Activated CD4-positive, CD25-positive, alpha-beta regulatory T cell treated with anti-CD3 and anti-CD28 coated beads, Interleukin-2, amount 50 U/mL, for 72 hours (primary cell): ENCODE data around the gene CWC22.
"Not testable (repeated sequence)": the region's sequence is repeated elsewhere in the genome, so short reads cannot be mapped to it uniquely, and the experiment has no call there.

ENCODE experiments used
- DNase-seq: peaks from one replicate; pipeline ENCODE4 v3.0.0; 2021

The CWC22 gene

DNA sequence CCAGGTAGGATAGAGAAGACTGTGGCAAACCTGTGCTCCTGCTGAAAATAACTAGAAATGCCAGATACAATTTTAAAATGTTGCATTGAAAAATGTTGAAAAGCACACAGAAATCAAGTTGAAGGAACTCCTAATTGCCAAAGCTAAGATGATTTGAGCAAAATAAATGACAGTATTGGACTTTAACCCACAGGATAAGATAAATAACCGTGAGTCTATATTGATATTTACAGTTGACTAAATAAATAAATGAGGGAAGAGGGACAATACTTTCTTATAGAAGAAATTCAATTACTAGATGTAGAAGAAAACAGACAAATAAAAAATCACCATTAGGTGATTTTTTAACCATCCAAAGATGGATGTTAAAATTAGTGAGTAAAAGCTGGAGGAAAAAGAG, 59.0 kb downstream of the CWC22 start:
- no peak for DNase-seq

DNA sequence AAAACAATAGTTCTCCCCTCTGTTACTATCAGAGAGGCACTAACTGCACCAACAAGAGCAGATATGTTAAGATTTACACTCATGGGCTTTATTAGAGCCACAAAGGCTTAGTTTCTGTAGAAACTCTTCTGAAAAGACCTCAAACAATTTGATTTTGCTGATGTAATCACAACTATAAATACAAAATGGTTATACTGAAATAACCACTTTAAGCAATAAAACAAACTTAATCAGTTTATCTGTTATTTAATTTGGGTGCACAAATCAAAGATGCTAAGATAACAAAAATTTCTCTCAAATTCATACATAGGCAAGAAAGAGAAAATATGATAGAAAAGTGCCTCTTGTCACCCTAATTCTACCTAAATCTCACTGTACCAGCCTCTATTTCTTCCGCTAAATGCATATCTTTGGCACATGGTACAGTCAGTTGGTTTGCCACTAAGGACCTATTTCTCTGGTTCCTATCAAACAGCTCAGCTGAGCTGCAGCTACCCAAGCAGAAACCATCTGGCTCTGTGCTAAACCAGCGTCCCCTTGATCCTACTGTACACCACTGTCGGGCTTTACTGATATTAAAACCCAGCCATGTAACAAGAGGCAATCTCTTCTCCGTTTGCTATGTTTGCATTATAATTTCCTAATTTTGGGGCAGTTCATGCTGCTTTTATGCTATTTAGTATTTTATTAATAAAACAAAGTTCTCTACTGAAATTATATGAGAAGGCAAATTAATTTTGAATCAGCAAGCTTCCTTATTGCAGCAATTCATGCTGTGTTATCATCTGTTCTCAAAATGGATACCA, 60.1 kb downstream of the CWC22 start:
- DNase-seq, result no peak

DNA sequence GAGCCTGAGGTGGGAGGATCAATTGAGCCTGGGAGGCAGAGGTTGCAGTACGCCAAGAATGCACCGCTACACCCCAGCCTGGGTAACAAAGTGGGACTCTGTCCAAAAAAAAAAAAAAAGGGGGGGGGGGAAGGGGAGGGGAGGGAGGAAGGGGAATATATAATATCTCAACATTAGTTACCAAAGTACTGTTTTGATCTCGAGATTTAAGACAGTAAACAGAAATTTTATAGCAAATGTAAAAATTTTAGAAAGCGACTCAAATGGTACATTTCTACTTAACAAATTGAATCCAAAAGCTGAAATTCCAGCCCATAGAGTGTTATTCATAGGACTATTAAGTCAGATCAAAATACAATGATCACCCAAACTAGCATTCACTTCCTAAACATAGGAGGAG, 60.8 kb downstream of the CWC22 start:
- DNase-seq, result no peak

DNA sequence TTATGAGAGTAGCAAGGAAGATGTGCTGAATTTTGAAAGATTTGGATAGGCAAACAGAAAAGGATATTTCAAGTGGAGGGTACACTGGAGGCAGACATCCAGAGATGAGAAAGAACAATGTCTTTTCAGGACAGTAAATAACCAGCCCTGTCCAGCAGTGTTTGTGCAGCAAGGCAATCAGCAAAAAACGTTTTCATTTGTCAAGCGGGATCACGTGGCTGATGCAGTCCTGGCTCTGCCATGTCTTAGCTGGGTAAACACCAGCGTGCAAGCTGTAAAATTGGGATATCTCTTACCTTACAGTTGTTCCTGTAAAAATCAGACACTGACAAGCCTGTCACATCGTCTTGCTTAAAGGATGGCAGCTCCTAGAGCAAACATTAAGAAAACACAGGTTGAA, 67.8 kb downstream of the CWC22 start:
- DNase-seq, result no peak

DNA sequence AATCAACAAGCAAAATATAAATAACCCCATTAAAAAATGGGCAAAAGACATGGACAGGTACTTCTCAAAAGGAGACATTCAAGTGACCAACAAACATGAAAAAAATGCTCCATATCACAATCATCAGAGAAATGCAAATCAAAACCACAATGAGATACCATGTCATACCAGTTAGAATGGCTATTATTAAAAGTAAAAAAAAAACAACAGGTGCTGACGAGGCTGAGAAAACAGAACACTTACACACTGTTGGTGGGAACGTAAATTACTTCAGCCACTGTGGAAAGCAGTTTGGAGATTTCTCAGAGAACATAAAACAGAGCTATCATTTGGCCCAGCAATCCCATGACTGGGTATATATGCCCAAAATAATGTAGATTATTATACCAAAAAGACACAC, 69.1 kb downstream of the CWC22 start:
- DNase-seq, result no peak

DNA sequence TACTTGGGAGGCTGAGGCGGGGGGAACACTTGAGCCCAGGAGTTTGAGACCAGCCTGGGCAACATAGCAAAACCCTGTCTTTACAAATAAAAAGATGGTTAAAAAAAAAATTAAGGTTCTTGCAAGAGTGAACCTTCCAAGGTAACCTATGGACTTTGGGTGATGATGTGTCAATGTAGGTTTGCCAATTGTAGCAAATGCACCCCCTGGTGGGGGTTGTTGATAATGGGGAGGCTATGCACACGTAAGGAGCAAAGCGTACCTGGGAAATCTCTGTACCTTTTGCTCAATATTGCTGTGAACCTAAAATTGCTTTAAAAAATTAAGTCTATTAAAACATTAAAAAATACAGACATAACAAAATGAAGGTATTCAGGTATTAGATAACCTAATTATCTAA, 70.4 kb downstream of the CWC22 start:
- no peak for DNase-seq

DNA sequence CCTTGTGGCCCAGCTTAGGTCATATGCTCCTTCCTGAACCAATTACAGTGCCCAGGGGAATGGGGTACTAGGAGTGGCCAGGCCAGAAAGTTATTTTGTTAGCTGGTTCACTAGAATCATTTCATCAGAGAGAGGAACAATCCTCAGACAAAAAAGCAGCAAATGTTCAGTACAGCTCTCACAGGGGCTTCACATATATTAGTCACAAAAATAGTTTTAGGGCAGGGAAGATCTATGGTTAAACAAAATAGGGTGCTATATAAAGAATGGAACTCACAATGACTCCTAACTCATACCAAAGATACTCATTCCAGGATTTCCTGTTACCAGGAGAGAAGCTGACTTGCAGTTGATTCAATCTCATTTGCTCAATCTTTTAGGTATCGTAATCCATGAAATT, 71.0 kb downstream of the CWC22 start:
- no peak for DNase-seq

DNA sequence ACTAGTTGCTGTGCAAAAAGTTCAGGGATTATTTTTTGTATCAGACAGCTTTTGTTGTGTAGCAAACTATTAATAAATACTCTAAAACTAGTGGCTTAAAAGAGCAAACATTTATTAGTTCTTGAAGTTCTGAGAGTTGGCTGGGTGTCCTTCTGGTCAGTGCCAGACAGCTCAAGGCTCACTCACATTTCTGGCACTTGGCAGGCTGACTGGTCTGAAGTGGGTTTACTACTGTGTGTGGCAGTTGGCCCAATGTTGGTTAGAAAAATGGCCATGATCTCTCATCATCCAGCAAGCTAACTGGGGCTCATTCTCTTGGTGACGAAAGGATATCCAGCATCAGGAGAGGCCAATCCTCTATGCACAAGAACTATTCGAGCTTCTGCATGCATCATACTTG, 74.3 kb downstream of the CWC22 start:
- DNase-seq, result no peak

DNA sequence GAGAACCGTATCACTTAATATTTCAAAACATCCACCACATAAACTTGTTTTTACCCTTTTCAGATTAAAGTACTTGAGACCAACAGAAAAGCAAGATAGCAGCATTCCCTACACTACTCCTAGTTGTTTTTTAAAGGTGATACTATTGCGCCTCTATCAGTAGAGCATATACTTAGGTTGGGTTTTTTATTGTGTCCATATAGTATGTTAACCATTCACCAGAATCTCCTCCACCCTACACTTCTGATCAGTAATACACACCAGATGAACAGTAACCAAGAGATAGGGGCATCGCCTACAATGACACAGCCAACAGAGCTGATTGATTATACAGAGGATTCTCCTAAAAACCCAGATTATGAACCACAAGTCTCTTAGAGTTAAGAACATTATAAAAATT, 75.6 kb downstream of the CWC22 start:
- no peak for DNase-seq

DNA sequence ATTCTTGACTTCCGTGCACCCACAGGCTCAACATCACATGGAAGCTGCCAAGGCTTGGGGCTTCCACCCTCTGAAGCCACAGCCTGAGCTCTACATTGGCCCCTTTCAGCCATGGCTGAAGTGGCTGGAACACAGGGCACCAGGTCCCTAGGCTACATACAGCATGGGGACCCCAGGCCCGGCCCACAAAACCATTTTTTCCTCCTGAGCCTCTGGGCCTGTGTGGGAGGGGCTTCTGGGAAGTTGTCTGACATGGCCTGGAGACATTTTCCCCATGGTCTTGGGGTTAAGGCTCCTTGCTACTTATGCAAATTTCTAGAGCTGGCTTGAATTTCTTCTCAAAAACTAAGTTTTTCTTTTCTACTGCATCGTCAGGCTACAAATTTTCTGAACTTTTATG, 77.1 kb downstream of the CWC22 start:
- DNase-seq, result not testable (repeated sequence)

DNA sequence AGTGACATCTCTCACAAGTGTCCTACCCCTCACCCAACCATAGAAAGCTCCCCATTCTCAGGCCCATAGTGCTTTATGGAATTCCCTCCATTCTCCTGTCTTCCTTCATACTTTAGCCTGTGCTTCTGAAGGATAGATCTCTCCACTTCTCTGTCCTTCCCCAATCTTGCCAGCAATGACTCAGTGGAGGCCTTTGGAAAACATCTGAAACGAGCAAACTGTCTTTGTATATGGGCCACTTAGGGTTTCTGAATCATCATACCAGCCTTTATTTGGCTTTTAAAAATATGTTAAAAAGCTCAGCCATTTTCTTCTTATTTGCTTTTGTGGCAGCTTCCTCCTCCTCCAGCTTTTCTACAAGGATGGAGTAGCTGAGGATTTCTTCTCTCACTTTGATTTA, 80.1 kb downstream of the CWC22 start:
- no peak for DNase-seq

DNA sequence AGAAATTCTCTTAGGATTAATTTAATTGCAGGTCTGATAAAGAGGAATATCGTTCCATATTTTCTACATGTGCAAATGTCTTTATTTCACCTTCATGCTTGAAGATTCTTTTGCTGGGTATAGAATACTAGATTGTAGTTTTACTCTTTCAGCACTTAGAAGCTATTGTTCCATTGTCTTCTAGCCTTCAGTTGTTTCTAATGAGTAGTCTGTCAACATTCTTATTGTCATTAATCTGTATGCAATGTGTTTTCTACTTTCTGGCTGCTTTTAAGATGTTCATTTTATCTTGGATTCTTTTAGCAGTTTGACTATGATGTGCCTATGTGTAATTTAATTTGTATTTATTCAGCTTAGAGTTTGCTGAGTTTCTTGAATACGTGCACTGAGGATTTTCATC, 81.4 kb downstream of the CWC22 start:
- DNase-seq, result no peak

DNA sequence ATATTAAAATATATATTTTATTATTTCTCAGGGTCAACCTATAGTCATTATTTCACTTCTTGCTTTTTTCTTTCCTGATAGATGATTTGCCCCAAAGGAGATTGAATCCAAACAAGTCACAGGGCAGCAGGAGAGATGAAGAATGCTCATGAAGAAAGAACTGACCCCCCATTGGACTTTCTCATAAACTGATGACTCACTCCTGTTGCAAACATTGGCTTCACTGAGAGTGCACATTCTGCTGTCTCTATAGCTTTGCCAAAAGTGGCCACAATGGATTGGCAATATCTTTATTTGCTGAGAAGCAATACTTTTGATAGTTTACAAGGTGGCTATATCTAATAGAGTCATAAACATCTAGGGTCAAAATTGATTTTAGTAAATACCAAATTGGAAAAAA, 89.8 kb downstream of the CWC22 start:
- no peak for DNase-seq

DNA sequence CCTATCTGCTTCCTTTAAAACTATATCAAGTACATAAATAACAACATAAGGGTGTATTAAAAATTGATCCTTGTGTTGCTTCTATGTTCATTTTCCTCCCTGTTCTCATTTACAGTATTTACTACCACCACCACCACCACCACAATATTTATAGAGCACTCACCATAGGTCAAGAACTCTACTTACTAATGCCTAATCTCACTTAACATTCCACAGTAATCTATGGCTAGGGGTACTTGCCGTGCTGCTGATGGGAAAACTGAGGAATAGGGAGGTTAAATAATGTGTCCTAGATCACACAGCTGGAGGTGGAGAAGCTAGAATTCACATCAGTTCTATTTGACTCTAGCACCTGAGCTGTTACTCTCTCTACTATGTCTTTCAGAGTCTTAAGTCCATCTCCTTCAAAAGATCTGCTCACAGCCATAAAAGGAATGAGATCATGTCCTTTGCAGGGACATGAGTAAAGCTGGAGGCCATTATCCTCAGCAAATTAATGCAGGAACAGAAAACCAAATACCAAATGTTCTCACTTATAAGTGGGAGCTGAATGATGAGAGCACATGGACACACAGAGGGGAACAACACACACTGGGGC, 91.6 kb downstream of the CWC22 start:
- DNase-seq, result no peak

DNA sequence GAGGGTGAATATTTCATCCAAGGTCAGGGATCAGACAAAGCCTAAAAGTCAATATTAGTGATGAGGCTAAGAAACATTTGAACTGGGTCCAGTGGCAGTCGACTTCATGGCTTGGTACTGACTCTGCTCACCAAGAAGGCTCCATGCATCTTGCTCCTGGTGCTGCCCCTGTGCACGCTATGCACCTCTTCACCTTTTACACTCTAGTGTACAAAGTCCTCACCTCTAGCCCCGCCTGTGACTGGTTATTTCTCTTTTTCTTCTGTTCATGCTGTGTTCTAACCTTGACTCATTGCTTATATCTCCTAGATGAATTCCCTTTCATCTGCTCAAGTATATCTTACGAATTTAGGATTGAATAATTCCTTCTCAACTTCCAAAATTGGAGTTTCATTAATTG, 93.3 kb downstream of the CWC22 start:
- DNase-seq, result no peak

DNA sequence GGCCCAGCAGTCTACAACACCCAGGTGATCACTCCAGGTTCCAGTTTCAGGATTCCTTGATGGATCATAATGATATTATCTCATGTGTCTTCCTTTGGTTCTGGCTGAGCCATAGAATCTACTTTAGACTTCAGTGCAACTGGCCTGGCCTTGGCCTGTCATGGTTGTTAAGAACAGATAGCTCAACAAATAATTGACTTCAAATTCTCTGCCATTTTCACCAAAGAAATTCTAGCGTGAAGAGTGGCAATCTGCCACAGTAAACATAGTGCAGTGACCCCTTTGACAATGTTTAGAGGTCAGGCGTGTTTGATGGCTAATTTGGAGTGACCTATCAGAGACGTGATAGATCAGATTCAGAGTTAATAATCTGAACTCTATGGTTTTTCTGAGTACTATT, 95.5 kb downstream of the CWC22 start:
- no peak for DNase-seq

DNA sequence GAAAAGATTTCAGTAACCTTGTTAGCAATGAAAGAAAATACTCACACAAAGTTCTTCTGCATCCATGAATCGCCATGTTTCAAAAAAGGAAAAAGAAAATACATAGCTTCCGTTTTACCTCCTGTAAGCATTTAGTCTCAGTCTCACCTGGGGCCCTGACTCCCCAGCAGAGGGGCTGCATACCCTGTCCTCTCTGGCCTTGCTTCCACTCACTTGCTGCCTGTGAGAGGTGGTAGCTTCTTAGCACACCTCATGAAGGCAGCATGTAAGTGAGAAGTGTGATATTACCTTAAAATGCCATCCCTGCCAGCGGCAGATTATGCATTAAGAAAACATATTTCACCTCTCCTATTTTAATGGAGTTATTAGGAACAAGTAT, 96.4 kb downstream of the CWC22 start:
- DNase-seq, result no peak

DNA sequence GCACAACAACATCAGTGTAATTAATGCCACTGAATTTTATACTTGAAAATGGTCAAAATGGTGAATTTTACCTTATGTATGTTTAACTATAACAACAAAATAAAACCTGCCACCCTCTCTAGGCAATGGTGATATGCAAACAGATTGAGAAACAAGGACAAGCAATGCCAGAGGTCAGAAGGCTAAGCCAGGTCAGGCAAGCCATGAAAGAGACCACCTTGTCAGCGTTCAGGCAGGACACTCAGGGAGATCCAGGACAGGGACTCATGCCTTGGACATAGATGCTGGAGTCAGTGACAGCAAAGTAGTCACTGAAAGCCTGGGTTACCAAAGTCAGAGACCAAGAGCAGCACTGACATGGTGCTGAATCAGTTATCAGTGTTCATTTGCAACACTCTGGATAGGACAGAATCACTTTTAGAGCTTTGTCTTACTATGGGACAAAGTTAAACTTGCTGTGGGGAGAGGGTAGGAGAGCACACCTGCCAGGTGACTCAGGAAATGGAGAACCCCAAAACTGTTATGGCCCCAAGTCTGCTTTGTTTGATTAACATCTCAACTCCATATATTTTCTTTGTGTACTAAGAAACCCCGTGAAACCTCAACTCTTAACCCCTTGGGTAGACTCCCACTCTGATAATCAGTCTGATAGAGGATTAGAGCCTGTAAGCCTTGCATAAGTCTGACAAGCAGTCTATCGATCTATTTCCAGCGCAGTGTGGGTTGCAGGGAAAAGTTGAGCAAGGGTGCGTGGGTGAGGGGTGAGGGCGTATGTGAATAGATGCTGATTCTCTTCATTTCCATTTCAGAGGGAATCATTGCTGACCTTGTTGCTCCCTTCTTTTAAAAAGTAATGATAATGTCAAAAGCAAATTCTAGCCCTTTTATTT, 97.0 kb downstream of the CWC22 start:
- no peak for DNase-seq

DNA sequence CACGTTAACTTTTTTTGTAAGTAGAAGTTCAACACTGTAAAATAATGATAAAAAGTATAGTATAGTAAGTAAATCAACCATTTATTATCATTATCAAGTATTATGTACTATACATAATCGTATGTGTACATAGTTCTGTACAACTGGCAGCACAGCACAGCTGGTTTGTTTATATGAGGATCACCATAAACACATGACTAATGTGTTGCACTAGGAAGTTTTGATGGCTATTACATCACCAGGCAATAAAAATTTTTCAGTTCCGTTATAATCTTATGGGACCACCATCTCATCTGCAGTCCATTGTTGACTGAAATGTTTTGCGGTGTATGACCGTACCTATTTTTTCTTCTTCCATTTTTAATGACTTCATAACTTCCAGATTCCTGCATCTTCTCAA, 106.4 kb downstream of the CWC22 start:
- no peak for DNase-seq

DNA sequence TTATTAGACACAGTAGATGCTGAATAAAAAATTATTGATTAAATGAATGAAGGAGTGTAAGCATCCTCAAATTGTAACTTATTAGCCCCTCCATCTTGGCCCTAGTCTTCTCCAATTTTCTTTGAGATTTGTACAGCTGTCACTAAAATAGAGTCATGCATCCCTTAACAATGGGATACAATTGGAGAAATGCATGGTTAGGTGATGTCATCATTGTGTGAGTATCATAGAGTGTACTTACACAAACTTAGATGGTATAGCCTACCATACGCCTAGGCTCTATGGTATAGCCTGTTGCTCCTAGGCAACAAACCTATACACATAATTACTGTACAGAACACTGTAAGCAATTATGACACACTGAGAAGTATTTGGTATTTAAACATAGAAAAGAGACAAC, 107.4 kb downstream of the CWC22 start:
- DNase-seq, result no peak

DNA sequence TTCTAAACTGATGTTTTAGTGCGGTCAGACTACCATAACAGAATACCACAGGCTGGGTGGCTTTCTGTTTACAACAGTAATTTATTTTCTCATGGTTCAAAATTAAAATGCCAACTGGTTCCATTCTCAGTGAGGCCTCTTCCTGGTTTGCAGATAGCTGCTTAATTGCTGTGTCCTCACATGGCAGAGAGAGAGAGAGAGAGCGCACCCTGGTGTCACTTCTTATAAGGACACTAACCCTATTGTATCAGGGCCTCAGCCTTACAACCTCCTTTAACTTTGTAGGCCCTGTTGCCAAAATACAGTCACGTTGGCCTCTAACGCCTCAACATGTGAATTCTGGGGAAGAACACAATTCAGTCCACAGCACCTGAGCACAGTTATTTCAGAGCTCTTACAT, 108.2 kb downstream of the CWC22 start:
- no peak for DNase-seq
